ENCODE data around the gene DNAH5. TPM values are rescaled to one million over a fixed set of nuclear protein-coding genes. Genes with fewer than 3 reads are reported as not detected.

Gene DNAH5
- total RNA-seq, 2 donors from 2014 or later, result 0.14 to 0.68 TPM

DNA sequence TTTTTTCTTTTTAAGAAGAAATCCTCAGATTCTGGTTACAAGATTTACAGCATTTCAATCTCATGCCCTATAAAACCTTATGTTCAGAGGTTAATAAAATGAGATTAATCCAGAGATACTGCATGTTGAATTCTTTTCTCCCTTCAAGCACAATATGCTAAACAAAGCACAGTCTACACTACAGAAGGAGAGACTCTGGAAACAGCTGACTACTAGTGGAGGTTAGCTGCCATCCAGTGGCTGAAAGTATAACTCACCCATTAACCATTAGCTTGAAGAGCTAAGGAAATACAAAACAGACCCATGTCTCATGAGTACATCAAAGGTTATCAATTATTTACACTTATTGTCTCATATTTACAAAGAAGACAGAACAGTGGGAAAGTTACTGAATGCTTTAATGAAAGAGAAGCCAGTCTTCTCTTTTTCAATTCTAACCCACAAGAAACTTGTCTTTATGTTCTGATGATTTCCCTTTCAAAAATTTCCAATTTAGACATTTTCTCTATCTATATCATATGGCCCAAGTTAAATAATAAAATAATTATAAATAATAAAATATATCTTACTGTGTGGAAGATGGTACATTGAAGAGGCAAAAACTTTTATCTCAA is 12.7 kb upstream of the DNAH5 start:
- TF ChIP-seq, protein P1, sequence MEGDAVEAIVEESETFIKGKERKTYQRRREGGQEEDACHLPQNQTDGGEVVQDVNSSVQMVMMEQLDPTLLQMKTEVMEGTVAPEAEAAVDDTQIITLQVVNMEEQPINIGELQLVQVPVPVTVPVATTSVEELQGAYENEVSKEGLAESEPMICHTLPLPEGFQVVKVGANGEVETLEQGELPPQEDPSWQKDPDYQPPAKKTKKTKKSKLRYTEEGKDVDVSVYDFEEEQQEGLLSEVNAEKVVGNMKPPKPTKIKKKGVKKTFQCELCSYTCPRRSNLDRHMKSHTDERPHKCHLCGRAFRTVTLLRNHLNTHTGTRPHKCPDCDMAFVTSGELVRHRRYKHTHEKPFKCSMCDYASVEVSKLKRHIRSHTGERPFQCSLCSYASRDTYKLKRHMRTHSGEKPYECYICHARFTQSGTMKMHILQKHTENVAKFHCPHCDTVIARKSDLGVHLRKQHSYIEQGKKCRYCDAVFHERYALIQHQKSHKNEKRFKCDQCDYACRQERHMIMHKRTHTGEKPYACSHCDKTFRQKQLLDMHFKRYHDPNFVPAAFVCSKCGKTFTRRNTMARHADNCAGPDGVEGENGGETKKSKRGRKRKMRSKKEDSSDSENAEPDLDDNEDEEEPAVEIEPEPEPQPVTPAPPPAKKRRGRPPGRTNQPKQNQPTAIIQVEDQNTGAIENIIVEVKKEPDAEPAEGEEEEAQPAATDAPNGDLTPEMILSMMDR (IDR thresholded peaks at IDR 0.05), result peak; percentile 38
- Histone ChIP-seq H3K36me3 (no peaks in the 10 kb centered on the region), H3K4me1 (ENCODE audit: control insufficient read depth in 1 of 2, low read depth in 2 of 2) (peaks cover 0 to 14% of the 10 kb centered on the region in 2 donors), H3K4me3 (no peak overlapping the region), H3K27ac (no peak overlapping the region), H3K27me3 (replicated peaks; ENCODE audit: insufficient read depth) (no peaks in the 10 kb centered on the region), H3K9me3 (no peaks in the 10 kb centered on the region)
- ATAC-seq (ENCODE audit: insufficient number of reproducible peaks, low FRiP score, low read depth) (no peak), DNase-seq (ENCODE audit: low spot score) (no peak)

DNA sequence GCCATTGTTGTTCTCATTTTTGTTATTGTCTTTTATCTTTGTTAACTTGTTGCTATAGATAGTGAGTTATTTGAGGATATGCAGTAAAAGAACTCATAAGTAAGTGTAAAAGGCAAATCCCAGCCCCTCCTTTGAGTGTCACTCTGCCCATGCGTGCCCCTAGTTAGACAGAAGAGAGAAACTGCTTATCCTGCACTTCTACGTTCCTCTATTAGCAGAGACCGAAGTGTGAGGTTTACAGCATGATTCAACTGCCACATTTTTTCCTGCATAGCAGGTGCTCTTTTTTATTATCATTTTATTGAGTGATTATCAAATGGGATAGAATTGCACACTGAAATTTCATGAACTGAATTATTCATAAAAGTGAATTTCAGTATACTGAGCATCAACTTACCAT is 12.0 kb upstream of the DNAH5 start:
- no peak for DNase-seq (ENCODE audit: low spot score)
- TF ChIP-seq, protein P1 (IDR thresholded peaks at IDR 0.05), result no peak
- peaks cover 0 to 14% of the 10 kb centered on the region in 2 donors for H3K4me1 ChIP-seq (ENCODE audit: control insufficient read depth in 1 of 2, low read depth in 2 of 2)
- ATAC-seq (ENCODE audit: insufficient number of reproducible peaks, low FRiP score, low read depth), result no peak
- H3K4me3 ChIP-seq, result no peak overlapping the region
- no peaks in the 10 kb centered on the region for H3K36me3 ChIP-seq
- H3K27ac ChIP-seq, result no peak overlapping the region
- H3K9me3 ChIP-seq, result no peaks in the 10 kb centered on the region
- H3K27me3 ChIP-seq (replicated peaks; ENCODE audit: insufficient read depth), result no peaks in the 10 kb centered on the region

DNA sequence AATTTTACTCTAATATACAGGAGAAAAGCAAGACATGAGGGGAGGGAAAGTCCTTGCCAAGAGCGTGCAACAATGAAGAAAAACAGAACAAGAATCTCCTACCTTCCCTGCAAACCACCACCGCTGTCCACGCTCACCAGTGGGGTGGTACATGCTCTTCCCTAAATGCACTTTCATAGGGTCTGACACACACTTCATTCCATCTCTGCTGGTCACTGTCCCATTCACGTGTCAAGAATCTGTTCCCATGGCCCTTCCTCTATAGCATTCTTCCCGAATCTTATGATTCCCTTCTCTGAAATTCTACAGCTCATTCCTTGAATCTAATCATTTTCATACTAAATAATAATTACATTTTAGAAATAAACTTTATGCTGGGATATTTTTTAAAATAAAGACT is 11.4 kb upstream of the DNAH5 start:
- Histone ChIP-seq H3K36me3 (no peaks in the 10 kb centered on the region), H3K4me3 (no peak overlapping the region), H3K4me1 (ENCODE audit: control insufficient read depth in 1 of 2, low read depth in 2 of 2) (peaks cover 0 to 14% of the 10 kb centered on the region in 2 donors), H3K9me3 (no peaks in the 10 kb centered on the region), H3K27ac (no peak overlapping the region), H3K27me3 (replicated peaks; ENCODE audit: insufficient read depth) (no peaks in the 10 kb centered on the region)
- DNase-seq (ENCODE audit: low spot score), result no peak
- no peak for ATAC-seq (ENCODE audit: insufficient number of reproducible peaks, low FRiP score, low read depth)
- TF ChIP-seq, protein P1 (IDR thresholded peaks at IDR 0.05), result no peak

DNA sequence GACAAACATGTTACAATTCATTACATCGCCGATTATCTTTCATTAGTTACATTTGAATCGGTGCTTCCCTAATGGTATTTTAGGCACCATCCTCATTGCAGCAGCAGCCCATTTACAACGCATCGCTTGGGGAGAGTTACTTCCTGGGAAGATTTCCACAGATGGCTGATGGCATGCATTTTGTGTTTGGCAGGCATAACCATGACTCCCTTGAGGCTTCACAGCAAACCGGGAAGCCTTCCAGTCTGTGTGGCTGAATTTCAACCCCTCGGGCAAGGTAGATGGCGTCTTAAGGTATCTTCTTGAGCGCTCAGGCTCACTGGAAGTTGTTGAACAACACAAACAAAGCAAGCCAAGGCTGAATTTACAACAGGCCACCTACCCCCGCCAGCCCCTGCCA is 1.6 kb upstream of the DNAH5 start:
- DNase-seq (ENCODE audit: low spot score) (no peak), ATAC-seq (ENCODE audit: insufficient number of reproducible peaks, low FRiP score, low read depth) (no peak)
- Histone ChIP-seq H3K27me3 (replicated peaks; ENCODE audit: insufficient read depth) (no peaks in the 10 kb centered on the region), H3K36me3 (no peaks in the 10 kb centered on the region), H3K4me3 (no peak overlapping the region), H3K9me3 (no peaks in the 10 kb centered on the region), H3K27ac (no peak overlapping the region), H3K4me1 (ENCODE audit: control insufficient read depth in 1 of 2, low read depth in 2 of 2) (no peaks in the 10 kb centered on the region)
- TF ChIP-seq, protein P1 (IDR thresholded peaks at IDR 0.05), result no peak

DNA sequence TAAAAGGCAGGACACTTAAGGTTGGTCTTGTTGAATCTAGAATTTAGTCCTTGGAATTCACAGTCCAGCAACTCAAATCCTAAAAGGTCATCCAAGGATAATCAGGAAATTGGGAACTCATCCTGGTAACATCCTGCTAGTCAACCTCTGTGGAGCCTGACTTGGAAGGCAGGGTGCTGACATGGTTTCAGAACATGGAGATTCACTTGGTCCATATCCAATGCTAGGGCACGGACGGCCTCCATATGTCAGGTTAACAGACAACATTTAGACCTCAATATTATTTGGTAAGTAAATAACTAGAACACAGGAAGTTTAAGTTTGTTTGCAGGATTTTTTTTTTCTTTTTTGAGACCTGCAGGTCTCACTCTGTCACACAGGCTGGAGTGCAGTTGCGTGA is 783 bp upstream of the DNAH5 start:
- TF ChIP-seq, protein P1 (IDR thresholded peaks at IDR 0.05), result no peak

More for the DNA sequence above, 783 bp upstream of the DNAH5 start:
- H3K36me3 ChIP-seq, result no peaks in the 10 kb centered on the region
- no peaks in the 10 kb centered on the region for H3K9me3 ChIP-seq
- ATAC-seq (ENCODE audit: insufficient number of reproducible peaks, low FRiP score, low read depth), result no peak
- no peaks in the 10 kb centered on the region for H3K27me3 ChIP-seq (replicated peaks; ENCODE audit: insufficient read depth)
- H3K4me3 ChIP-seq, result no peak overlapping the region
- H3K27ac ChIP-seq, result no peak overlapping the region
- no peak for DNase-seq (ENCODE audit: low spot score)
- H3K4me1 ChIP-seq (ENCODE audit: control insufficient read depth in 1 of 2, low read depth in 2 of 2), result no peaks in the 10 kb centered on the region
